ENCODE results near the gene CYB5D1.
A peak's percentile ranks its signal among the peaks of the same experiment; 100 is the strongest.

The CYB5D1 gene

GRCh38 chr17:7824021-7824924 lies 33.5 kb upstream of the CYB5D1 start:
- H3K27me3 ChIP-seq (ENCODE audit: control insufficient read depth in 1 of 2, insufficient read depth in 1 of 2, low read length in 2 of 2) = peaks cover 11 to 40% of the 10 kb centered on the region in 2 experiments
- no peak overlapping the region for H2BK15ac ChIP-seq (ENCODE audit: low read depth, poor library complexity, severe bottlenecking)
- H3K18ac ChIP-seq (ENCODE audit: low read depth in 1 of 2, low read length in 2 of 2) = no peak overlapping the region
- no peak overlapping the region for H2BK120ac ChIP-seq (ENCODE audit: low read depth, low read length)
- H2AK5ac ChIP-seq (ENCODE audit: low read length, severe bottlenecking) = no peak overlapping the region
- H3K14ac ChIP-seq (ENCODE audit: low read length in 2 of 2) = no peak overlapping the region
- H3K36me3 ChIP-seq (ENCODE audit: control insufficient read depth in 1 of 2, insufficient read depth in 2 of 2, low read depth in 1 of 2, low read length in 2 of 2) = no peaks in the 10 kb centered on the region
- H4K8ac ChIP-seq (ENCODE audit: low read length) = no peak overlapping the region
- no peaks in the 10 kb centered on the region for H3K79me1 ChIP-seq (replicated peaks; ENCODE audit: low read length, poor library complexity, severe bottlenecking)
- no peak overlapping the region for H2BK5ac ChIP-seq (ENCODE audit: low read depth, low read length, poor library complexity, severe bottlenecking)
- H3K4ac ChIP-seq (ENCODE audit: low read depth in 1 of 2, low read length in 2 of 2) = no peak overlapping the region
- WGBS = 76% methylated on average over 9 of the region's 9 CpGs
- no peak overlapping the region for H3K27ac ChIP-seq (ENCODE audit: low read length, poor library complexity, severe bottlenecking)
- H3K4me2 ChIP-seq (ENCODE audit: low read length, poor library complexity, severe bottlenecking) = no peak overlapping the region
- H4K91ac ChIP-seq (ENCODE audit: low read length) = no peak overlapping the region
- H3K4me3 ChIP-seq (ENCODE audit: insufficient read depth in 1 of 2, low read depth in 1 of 2, low read length in 2 of 2) = no peak overlapping the region
- no peak overlapping the region for H3K23ac ChIP-seq (ENCODE audit: low read length in 2 of 2)
- H3K4me1 ChIP-seq (ENCODE audit: control insufficient read depth, insufficient read depth, low read depth, low read length) = no peaks in the 10 kb centered on the region
- no peak overlapping the region for H2AFZ ChIP-seq (ENCODE audit: low read depth, low read length)
- no peak overlapping the region for H2BK12ac ChIP-seq (ENCODE audit: low read length in 2 of 2)
- no peaks in the 10 kb centered on the region for H3K9me3 ChIP-seq (ENCODE audit: control insufficient read depth, low read length)
- H3K9ac ChIP-seq (ENCODE audit: low read length) = peak overlapping the region; percentile 33
- no peak for DNase-seq

- Histone ChIP-seq H3K23ac (ENCODE audit: low read length in 2 of 2) (no peak overlapping the region), H3K27ac (ENCODE audit: low read length, poor library complexity, severe bottlenecking) (no peak overlapping the region), H4K8ac (ENCODE audit: low read length) (no peak overlapping the region), H3K4ac (ENCODE audit: low read depth in 1 of 2, low read length in 2 of 2) (no peak overlapping the region), H2AFZ (ENCODE audit: low read depth, low read length) (no peak overlapping the region), H3K79me1 (replicated peaks; ENCODE audit: low read length, poor library complexity, severe bottlenecking) (no peaks in the 10 kb centered on the region), H3K18ac (ENCODE audit: low read depth in 1 of 2, low read length in 2 of 2) (no peak overlapping the region), H3K9ac (ENCODE audit: low read length) (peak overlapping the region; percentile 33), H3K4me3 (ENCODE audit: insufficient read depth in 1 of 2, low read depth in 1 of 2, low read length in 2 of 2) (no peak overlapping the region), H2BK12ac (ENCODE audit: low read length in 2 of 2) (no peak overlapping the region), H2AK5ac (ENCODE audit: low read length, severe bottlenecking) (no peak overlapping the region), H3K4me1 (ENCODE audit: control insufficient read depth, insufficient read depth, low read depth, low read length) (no peaks in the 10 kb centered on the region), H3K14ac (ENCODE audit: low read length in 2 of 2) (no peak overlapping the region), H2BK15ac (ENCODE audit: low read depth, poor library complexity, severe bottlenecking) (no peak overlapping the region), H3K4me2 (ENCODE audit: low read length, poor library complexity, severe bottlenecking) (no peak overlapping the region), H4K91ac (ENCODE audit: low read length) (no peak overlapping the region), H2BK120ac (ENCODE audit: low read depth, low read length) (no peak overlapping the region), H3K27me3 (ENCODE audit: control insufficient read depth in 1 of 2, insufficient read depth in 1 of 2, low read length in 2 of 2) (peaks cover 6 to 36% of the 10 kb centered on the region in 2 experiments), H3K36me3 (ENCODE audit: control insufficient read depth in 1 of 2, insufficient read depth in 2 of 2, low read depth in 1 of 2, low read length in 2 of 2) (no peaks in the 10 kb centered on the region), H3K9me3 (ENCODE audit: control insufficient read depth, low read length) (no peaks in the 10 kb centered on the region), H2BK5ac (ENCODE audit: low read depth, low read length, poor library complexity, severe bottlenecking) (no peak overlapping the region)
- peak; percentile 24 for DNase-seq
- 62% methylated on average over 11 of the region's 12 CpGs for WGBS
Measured at GRCh38 chr17:7825206-7825990, 32.4 kb upstream of the CYB5D1 start.

DNA sequence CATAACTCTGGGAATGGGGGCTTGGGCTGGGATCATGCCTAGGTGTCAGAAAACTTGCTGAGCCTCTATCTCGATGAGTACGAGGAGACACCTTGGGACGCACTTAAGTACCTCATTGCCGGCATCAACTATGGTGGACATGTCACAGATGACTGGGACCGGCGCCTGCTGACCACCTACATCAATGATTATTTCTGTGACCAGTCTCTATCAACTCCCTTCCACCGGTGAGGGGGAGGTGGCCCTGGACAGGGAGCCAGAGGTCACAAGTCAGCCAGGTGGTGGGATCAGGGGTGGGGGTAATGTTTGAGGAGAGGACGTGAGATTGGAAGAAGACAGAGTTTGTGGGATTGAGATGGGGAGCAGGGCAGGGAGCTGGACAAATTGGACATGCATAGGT lies 27.2 kb upstream of the CYB5D1 start:
- Histone ChIP-seq H3K9ac (ENCODE audit: low read length) (no peak overlapping the region), H2BK12ac (ENCODE audit: low read length in 2 of 2) (no peak overlapping the region), H3K23ac (ENCODE audit: low read length in 2 of 2) (peak overlapping the region in 1 of 2 experiments; percentile 56), H3K18ac (ENCODE audit: low read depth in 1 of 2, low read length in 2 of 2) (no peak overlapping the region), H3K27me3 (ENCODE audit: control insufficient read depth in 1 of 2, insufficient read depth in 1 of 2, low read length in 2 of 2) (peaks cover 22 to 27% of the 10 kb centered on the region in 2 experiments), H3K79me1 (replicated peaks; ENCODE audit: low read length, poor library complexity, severe bottlenecking) (peaks cover 1% of the 10 kb centered on the region), H3K36me3 (ENCODE audit: control insufficient read depth in 1 of 2, insufficient read depth in 2 of 2, low read depth in 1 of 2, low read length in 2 of 2) (no peaks in the 10 kb centered on the region), H3K4me3 (ENCODE audit: insufficient read depth in 1 of 2, low read depth in 1 of 2, low read length in 2 of 2) (no peak overlapping the region), H2BK5ac (ENCODE audit: low read depth, low read length, poor library complexity, severe bottlenecking) (no peak overlapping the region), H3K4ac (ENCODE audit: low read depth in 1 of 2, low read length in 2 of 2) (no peak overlapping the region), H2AK5ac (ENCODE audit: low read length, severe bottlenecking) (no peak overlapping the region), H2BK15ac (ENCODE audit: low read depth, poor library complexity, severe bottlenecking) (no peak overlapping the region), H2AFZ (ENCODE audit: low read depth, low read length) (no peak overlapping the region), H3K4me1 (ENCODE audit: control insufficient read depth, insufficient read depth, low read depth, low read length) (peaks cover 14% of the 10 kb centered on the region), H3K4me2 (ENCODE audit: low read length, poor library complexity, severe bottlenecking) (no peak overlapping the region), H3K27ac (ENCODE audit: low read length, poor library complexity, severe bottlenecking) (no peak overlapping the region), H2BK120ac (ENCODE audit: low read depth, low read length) (no peak overlapping the region), H3K14ac (ENCODE audit: low read length in 2 of 2) (no peak overlapping the region), H4K91ac (ENCODE audit: low read length) (no peak overlapping the region), H3K9me3 (ENCODE audit: control insufficient read depth, low read length) (no peaks in the 10 kb centered on the region), H4K8ac (ENCODE audit: low read length) (no peak overlapping the region)
- DNase-seq = no peak
- WGBS = 95% methylated on average over 8 of the region's 8 CpGs

- Histone ChIP-seq H3K9ac (ENCODE audit: low read length) (no peak overlapping the region), H3K27me3 (ENCODE audit: control insufficient read depth in 1 of 2, insufficient read depth in 1 of 2, low read length in 2 of 2) (peaks cover 22 to 27% of the 10 kb centered on the region in 2 experiments), H3K4me3 (ENCODE audit: insufficient read depth in 1 of 2, low read depth in 1 of 2, low read length in 2 of 2) (no peak overlapping the region), H2AK5ac (ENCODE audit: low read length, severe bottlenecking) (no peak overlapping the region), H3K18ac (ENCODE audit: low read depth in 1 of 2, low read length in 2 of 2) (no peak overlapping the region), H3K14ac (ENCODE audit: low read length in 2 of 2) (no peak overlapping the region), H2BK120ac (ENCODE audit: low read depth, low read length) (no peak overlapping the region), H4K91ac (ENCODE audit: low read length) (no peak overlapping the region), H3K9me3 (ENCODE audit: control insufficient read depth, low read length) (no peaks in the 10 kb centered on the region), H2BK12ac (ENCODE audit: low read length in 2 of 2) (peak overlapping the region in 1 of 2 experiments; percentile 56), H3K4ac (ENCODE audit: low read depth in 1 of 2, low read length in 2 of 2) (no peak overlapping the region), H4K8ac (ENCODE audit: low read length) (no peak overlapping the region), H3K79me1 (replicated peaks; ENCODE audit: low read length, poor library complexity, severe bottlenecking) (peaks cover 1% of the 10 kb centered on the region), H3K4me1 (ENCODE audit: control insufficient read depth, insufficient read depth, low read depth, low read length) (peaks cover 14% of the 10 kb centered on the region), H3K23ac (ENCODE audit: low read length in 2 of 2) (no peak overlapping the region), H2BK5ac (ENCODE audit: low read depth, low read length, poor library complexity, severe bottlenecking) (no peak overlapping the region), H3K36me3 (ENCODE audit: control insufficient read depth in 1 of 2, insufficient read depth in 2 of 2, low read depth in 1 of 2, low read length in 2 of 2) (no peaks in the 10 kb centered on the region), H3K27ac (ENCODE audit: low read length, poor library complexity, severe bottlenecking) (no peak overlapping the region), H2AFZ (ENCODE audit: low read depth, low read length) (no peak overlapping the region), H2BK15ac (ENCODE audit: low read depth, poor library complexity, severe bottlenecking) (no peak overlapping the region), H3K4me2 (ENCODE audit: low read length, poor library complexity, severe bottlenecking) (no peak overlapping the region)
- WGBS = 83% methylated on average over 6 of the region's 7 CpGs
- DNase-seq = no peak
Measured at GRCh38 chr17:7831233-7831632, 26.6 kb upstream of the CYB5D1 start.
